Measurements from ENCODE around the gene MCF2L2.

- TF ChIP-seq, protein P1, sequence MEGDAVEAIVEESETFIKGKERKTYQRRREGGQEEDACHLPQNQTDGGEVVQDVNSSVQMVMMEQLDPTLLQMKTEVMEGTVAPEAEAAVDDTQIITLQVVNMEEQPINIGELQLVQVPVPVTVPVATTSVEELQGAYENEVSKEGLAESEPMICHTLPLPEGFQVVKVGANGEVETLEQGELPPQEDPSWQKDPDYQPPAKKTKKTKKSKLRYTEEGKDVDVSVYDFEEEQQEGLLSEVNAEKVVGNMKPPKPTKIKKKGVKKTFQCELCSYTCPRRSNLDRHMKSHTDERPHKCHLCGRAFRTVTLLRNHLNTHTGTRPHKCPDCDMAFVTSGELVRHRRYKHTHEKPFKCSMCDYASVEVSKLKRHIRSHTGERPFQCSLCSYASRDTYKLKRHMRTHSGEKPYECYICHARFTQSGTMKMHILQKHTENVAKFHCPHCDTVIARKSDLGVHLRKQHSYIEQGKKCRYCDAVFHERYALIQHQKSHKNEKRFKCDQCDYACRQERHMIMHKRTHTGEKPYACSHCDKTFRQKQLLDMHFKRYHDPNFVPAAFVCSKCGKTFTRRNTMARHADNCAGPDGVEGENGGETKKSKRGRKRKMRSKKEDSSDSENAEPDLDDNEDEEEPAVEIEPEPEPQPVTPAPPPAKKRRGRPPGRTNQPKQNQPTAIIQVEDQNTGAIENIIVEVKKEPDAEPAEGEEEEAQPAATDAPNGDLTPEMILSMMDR (conservative IDR thresholded peaks at IDR 0.05): no peak
- TF ChIP-seq EZH2 (IDR thresholded peaks at IDR 0.05; ENCODE audit: low read depth): no peak
Measured at GRCh38 chr3:183318877-183319276, 109.5 kb downstream of the MCF2L2 start.
